Mesenchymal stem cell (in vitro differentiated cells and primary cell): ENCODE measurements around the gene ARHGEF16.

Experiments
- DNase-seq: peaks from one replicate; pipeline ENCODE4 v3.0.0-alpha.2; 2013
- H2AFZ ChIP-seq: one replicate; pipeline ENCODE4 v1.6.1; 2013; ENCODE audit warnings: low read depth, mild to moderate bottlenecking, control low read depth, inconsistent platforms, low read length, moderate library complexity
- H2AK5ac ChIP-seq: 2 replicates; pipeline ENCODE4 v1.6.1; 2013; ENCODE audit warnings: low read length, moderate library complexity, mild to moderate bottlenecking, inconsistent platforms; ENCODE audit not compliant: severe bottlenecking
- H2BK120ac ChIP-seq: one replicate; pipeline ENCODE4 v1.6.1; 2013; ENCODE audit warnings: low read depth, mild to moderate bottlenecking, inconsistent platforms, low read length, moderate library complexity
- H2BK12ac ChIP-seq, 2 experiments: one replicate each; pipeline ENCODE4 v1.6.1; 2013; ENCODE audit warnings: inconsistent platforms in 2 of 2, low read length in 2 of 2, mild to moderate bottlenecking in 2 of 2, moderate library complexity in 2 of 2, control low read depth in 1 of 2
- H2BK15ac ChIP-seq: one replicate; pipeline ENCODE4 v1.6.1; 2013; ENCODE audit warnings: mild to moderate bottlenecking, low read depth, inconsistent platforms; ENCODE audit not compliant: poor library complexity, severe bottlenecking
- H2BK5ac ChIP-seq: 2 replicates; pipeline ENCODE4 v1.6.1; 2013; ENCODE audit warnings: low read depth, mild to moderate bottlenecking, low read length, control low read depth, inconsistent platforms; ENCODE audit not compliant: poor library complexity, severe bottlenecking
- H3K14ac ChIP-seq, 2 experiments: one replicate each; pipeline ENCODE4 v1.6.1; 2013; ENCODE audit warnings: inconsistent platforms in 2 of 2, low read length in 2 of 2, control low read depth in 1 of 2, mild to moderate bottlenecking in 1 of 2, moderate library complexity in 1 of 2
- H3K18ac ChIP-seq, 2 experiments: one replicate each; pipeline ENCODE4 v1.6.1; 2013; ENCODE audit warnings: inconsistent platforms in 2 of 2, low read length in 2 of 2, control low read depth in 1 of 2, low read depth in 1 of 2, mild to moderate bottlenecking in 1 of 2
- H3K23ac ChIP-seq, 2 experiments: one replicate each; pipeline ENCODE4 v1.6.1; 2013; ENCODE audit warnings: inconsistent platforms in 2 of 2, low read length in 2 of 2, mild to moderate bottlenecking in 2 of 2, moderate library complexity in 2 of 2, control low read depth in 1 of 2
- H3K27ac ChIP-seq: 2 replicates; pipeline ENCODE4 v1.5.1; 2013; ENCODE audit warnings: mild to moderate bottlenecking, moderate library complexity, low read length, control low read depth, inconsistent platforms; ENCODE audit not compliant: poor library complexity, severe bottlenecking
- H3K27me3 ChIP-seq, 2 experiments: 2 replicates each; pipeline versions ENCODE4 v1.6.1 to v1.7.0; 2013; ENCODE audit warnings: low read length in 2 of 2, mild to moderate bottlenecking in 2 of 2, moderate library complexity in 2 of 2, control low read depth in 1 of 2, inconsistent platforms in 1 of 2; ENCODE audit not compliant: control insufficient read depth in 1 of 2, insufficient read depth in 1 of 2
- H3K36me3 ChIP-seq, 2 experiments: 2 replicates each; pipeline versions ENCODE4 v1.6.1 to v1.7.0; 2013; ENCODE audit warnings: low read length in 2 of 2, control low read depth in 1 of 2, inconsistent platforms in 1 of 2, low read depth in 1 of 2, mild to moderate bottlenecking in 1 of 2; ENCODE audit not compliant: insufficient read depth in 2 of 2, control insufficient read depth in 1 of 2
- H3K4ac ChIP-seq, 2 experiments: one replicate each; pipeline ENCODE4 v1.6.1; 2013; ENCODE audit warnings: inconsistent platforms in 2 of 2, low read length in 2 of 2, mild to moderate bottlenecking in 2 of 2, moderate library complexity in 2 of 2, control low read depth in 1 of 2, low read depth in 1 of 2
- H3K4me1 ChIP-seq: 2 replicates; pipeline ENCODE4 v1.6.1; 2013; ENCODE audit warnings: low read depth, low read length, control low read depth; ENCODE audit not compliant: control insufficient read depth, insufficient read depth
- H3K4me2 ChIP-seq: 2 replicates; pipeline ENCODE4 v1.6.1; 2013; ENCODE audit warnings: low read length, mild to moderate bottlenecking, inconsistent platforms; ENCODE audit not compliant: poor library complexity, severe bottlenecking
- H3K4me3 ChIP-seq, 2 experiments: 2 replicates each; pipeline versions ENCODE4 v1.5.1 to v1.7.0; 2013; ENCODE audit warnings: low read length in 2 of 2, mild to moderate bottlenecking in 2 of 2, control low read depth in 1 of 2, low read depth in 1 of 2; ENCODE audit not compliant: insufficient read depth in 1 of 2
- H3K79me1 ChIP-seq: replicated peaks from 2 replicates; pipeline ENCODE4 v1.6.1; 2013; ENCODE audit warnings: mild to moderate bottlenecking, control low read depth, low read length, inconsistent platforms; ENCODE audit not compliant: poor library complexity, severe bottlenecking
- H3K9ac ChIP-seq: 2 replicates; pipeline ENCODE4 v1.7.0; 2013; ENCODE audit warnings: mild to moderate bottlenecking, low read length, moderate library complexity
- H3K9me3 ChIP-seq: 2 replicates; pipeline ENCODE4 v1.7.0; 2013; ENCODE audit warnings: mild to moderate bottlenecking, low read length; ENCODE audit not compliant: control insufficient read depth
- H4K8ac ChIP-seq: one replicate; pipeline ENCODE4 v1.6.1; 2013; ENCODE audit warnings: inconsistent platforms, mild to moderate bottlenecking, low read length, moderate library complexity
- H4K91ac ChIP-seq: one replicate; pipeline ENCODE4 v1.6.1; 2013; ENCODE audit warnings: mild to moderate bottlenecking, low read length, inconsistent platforms
- WGBS: methylation state at CpG from one replicate; pipeline ENCODE4 v1.1.7; 2013; ENCODE audit warnings: mixed read lengths; 5-methylcytosine and 5-hydroxymethylcytosine counted together

The ARHGEF16 gene

GRCh38 chr1:3441880-3442279, 12.6 kb upstream of the ARHGEF16 start:
- Histone ChIP-seq H2AFZ (no peak overlapping the region), H3K27me3 (peaks cover 26 to 70% of the 10 kb centered on the region in 2 experiments), H4K8ac (no peak overlapping the region), H4K91ac (no peak overlapping the region), H3K36me3 (no peaks in the 10 kb centered on the region), H3K4ac (no peak overlapping the region), H3K79me1 (no peaks in the 10 kb centered on the region), H3K23ac (no peak overlapping the region), H3K27ac (no peak overlapping the region), H2BK120ac (no peak overlapping the region), H2BK5ac (no peak overlapping the region), H2BK15ac (no peak overlapping the region), H3K4me1 (no peaks in the 10 kb centered on the region), H3K18ac (no peak overlapping the region), H2AK5ac (no peak overlapping the region), H3K9ac (no peak overlapping the region), H3K14ac (no peak overlapping the region), H3K4me2 (no peak overlapping the region), H3K4me3 (no peak overlapping the region), H2BK12ac (no peak overlapping the region), H3K9me3 (peaks cover 14% of the 10 kb centered on the region)
- WGBS = 81% methylated on average over 8 of the region's 8 CpGs
- no peak for DNase-seq

- 77% methylated on average over 13 of the region's 13 CpGs for WGBS
Observed at GRCh38 chr1:3442331-3442730, 12.1 kb upstream of the ARHGEF16 start.

GRCh38 chr1:3442901-3443300, 11.6 kb upstream of the ARHGEF16 start:
- peaks cover 16% of the 10 kb centered on the region for H3K9me3 ChIP-seq
- H4K8ac ChIP-seq = no peak overlapping the region
- no peaks in the 10 kb centered on the region for H3K4me1 ChIP-seq
- no peak overlapping the region for H3K9ac ChIP-seq
- no peaks in the 10 kb centered on the region for H3K79me1 ChIP-seq
- no peak overlapping the region for H3K23ac ChIP-seq
- no peaks in the 10 kb centered on the region for H3K36me3 ChIP-seq
- no peak overlapping the region for H3K4me3 ChIP-seq
- H2BK120ac ChIP-seq = no peak overlapping the region
- no peak overlapping the region for H2BK5ac ChIP-seq
- no peak overlapping the region for H2BK15ac ChIP-seq
- H3K27ac ChIP-seq = no peak overlapping the region
- H3K18ac ChIP-seq = no peak overlapping the region
- no peak overlapping the region for H3K4ac ChIP-seq
- no peak overlapping the region for H2AFZ ChIP-seq
- H3K4me2 ChIP-seq = no peak overlapping the region
- no peak overlapping the region for H2AK5ac ChIP-seq
- H3K27me3 ChIP-seq = peaks cover 26 to 72% of the 10 kb centered on the region in 2 experiments
- H2BK12ac ChIP-seq = no peak overlapping the region
- 82% methylated on average over 12 of the region's 12 CpGs for WGBS
- no peak for DNase-seq
- H4K91ac ChIP-seq = no peak overlapping the region
- no peak overlapping the region for H3K14ac ChIP-seq

More at GRCh38 chr1:3442331-3442730, 12.1 kb upstream of the ARHGEF16 start:
- no peak for DNase-seq
- no peak overlapping the region for H2BK120ac ChIP-seq
- H3K14ac ChIP-seq = no peak overlapping the region
- no peak overlapping the region for H4K91ac ChIP-seq
- H3K4me2 ChIP-seq = no peak overlapping the region
- H2BK15ac ChIP-seq = no peak overlapping the region
- no peaks in the 10 kb centered on the region for H3K79me1 ChIP-seq
- no peak overlapping the region for H3K23ac ChIP-seq
- no peak overlapping the region for H2AFZ ChIP-seq
- no peaks in the 10 kb centered on the region for H3K36me3 ChIP-seq
- no peak overlapping the region for H3K27ac ChIP-seq
- H3K18ac ChIP-seq = no peak overlapping the region
- no peak overlapping the region for H2BK5ac ChIP-seq
- no peak overlapping the region for H3K4me3 ChIP-seq
- no peak overlapping the region for H2AK5ac ChIP-seq
- no peak overlapping the region for H4K8ac ChIP-seq
- no peaks in the 10 kb centered on the region for H3K4me1 ChIP-seq
- H2BK12ac ChIP-seq = no peak overlapping the region
- peaks cover 26 to 70% of the 10 kb centered on the region in 2 experiments for H3K27me3 ChIP-seq
- H3K4ac ChIP-seq = no peak overlapping the region
- no peak overlapping the region for H3K9ac ChIP-seq
- H3K9me3 ChIP-seq = peaks cover 12% of the 10 kb centered on the region

- no peak overlapping the region for H2BK120ac ChIP-seq
- H3K4ac ChIP-seq = no peak overlapping the region
- H3K36me3 ChIP-seq = no peaks in the 10 kb centered on the region
- WGBS = 86% methylated on average over 7 of the region's 7 CpGs
- H3K14ac ChIP-seq = no peak overlapping the region
- H3K9me3 ChIP-seq = peaks cover 19% of the 10 kb centered on the region
- H2AFZ ChIP-seq = no peak overlapping the region
- H3K27ac ChIP-seq = no peak overlapping the region
- no peaks in the 10 kb centered on the region for H3K4me1 ChIP-seq
- H3K79me1 ChIP-seq = no peaks in the 10 kb centered on the region
- no peak overlapping the region for H3K4me3 ChIP-seq
- no peak overlapping the region for H2BK12ac ChIP-seq
- H2BK15ac ChIP-seq = no peak overlapping the region
- H3K18ac ChIP-seq = no peak overlapping the region
- no peak for DNase-seq
- H2AK5ac ChIP-seq = no peak overlapping the region
- H3K4me2 ChIP-seq = no peak overlapping the region
- no peak overlapping the region for H2BK5ac ChIP-seq
- peaks cover 26 to 68% of the 10 kb centered on the region in 2 experiments for H3K27me3 ChIP-seq
- no peak overlapping the region for H4K91ac ChIP-seq
- H3K9ac ChIP-seq = no peak overlapping the region
- H3K23ac ChIP-seq = no peak overlapping the region
- no peak overlapping the region for H4K8ac ChIP-seq
Observed at GRCh38 chr1:3443807-3444206, 10.7 kb upstream of the ARHGEF16 start.
